Brain microvascular endothelial cell (primary cell): Measurements from ENCODE around the gene WFIKKN1.

ENCODE experiments used
- DNase-seq: peaks from one replicate; pipeline ENCODE4 v3.0.0-alpha.2; 2020
- H3K27ac ChIP-seq: fragments of 250-450 bp; sonication (Bioruptor Pico); 2 replicates; pipeline ENCODE4 v1.5.1; 2020; ENCODE audit warnings: mild to moderate bottlenecking, moderate library complexity
- H3K27me3 ChIP-seq: fragments of 250-450 bp; sonication (Bioruptor Pico); replicated peaks from 2 replicates; pipeline ENCODE4 v1.5.1; 2020; ENCODE audit warnings: mild to moderate bottlenecking
- H3K36me3 ChIP-seq: fragments of 250-450 bp; sonication (Bioruptor Pico); replicated peaks from 2 replicates; pipeline ENCODE4 v1.5.1; 2020; ENCODE audit warnings: mild to moderate bottlenecking
- H3K4me3 ChIP-seq: 2 replicates; pipeline ENCODE4 v1.5.1; 2011; ENCODE audit warnings: low read depth, mild to moderate bottlenecking, control low read depth, low read length, moderate library complexity
- in situ Hi-C: cut with HindIII; loops from 2 replicates; pipeline ENCODE4 v1.10.0; 2017; ENCODE audit warnings: low sequenced_read_pairs, low pct_ligation_motif_present
- TF ChIP-seq, protein P1 (sequence below): IDR thresholded peaks from 2 replicates; pipeline ENCODE4 v1.5.1; 2011; ENCODE audit warnings: low read depth, mild to moderate bottlenecking, moderate library complexity, low read length, control low read depth, inconsistent platforms; ENCODE audit errors: missing control alignments

Gene WFIKKN1, protein sequence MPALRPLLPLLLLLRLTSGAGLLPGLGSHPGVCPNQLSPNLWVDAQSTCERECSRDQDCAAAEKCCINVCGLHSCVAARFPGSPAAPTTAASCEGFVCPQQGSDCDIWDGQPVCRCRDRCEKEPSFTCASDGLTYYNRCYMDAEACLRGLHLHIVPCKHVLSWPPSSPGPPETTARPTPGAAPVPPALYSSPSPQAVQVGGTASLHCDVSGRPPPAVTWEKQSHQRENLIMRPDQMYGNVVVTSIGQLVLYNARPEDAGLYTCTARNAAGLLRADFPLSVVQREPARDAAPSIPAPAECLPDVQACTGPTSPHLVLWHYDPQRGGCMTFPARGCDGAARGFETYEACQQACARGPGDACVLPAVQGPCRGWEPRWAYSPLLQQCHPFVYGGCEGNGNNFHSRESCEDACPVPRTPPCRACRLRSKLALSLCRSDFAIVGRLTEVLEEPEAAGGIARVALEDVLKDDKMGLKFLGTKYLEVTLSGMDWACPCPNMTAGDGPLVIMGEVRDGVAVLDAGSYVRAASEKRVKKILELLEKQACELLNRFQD

GRCh38 chr16:630815-631405 is at the start of gene WFIKKN1:
Gene WFIKKN1 (plus strand): TSS chr16:630985. CDS start chr16:631254, 269 bp downstream.
- TF ChIP-seq, protein P1, sequence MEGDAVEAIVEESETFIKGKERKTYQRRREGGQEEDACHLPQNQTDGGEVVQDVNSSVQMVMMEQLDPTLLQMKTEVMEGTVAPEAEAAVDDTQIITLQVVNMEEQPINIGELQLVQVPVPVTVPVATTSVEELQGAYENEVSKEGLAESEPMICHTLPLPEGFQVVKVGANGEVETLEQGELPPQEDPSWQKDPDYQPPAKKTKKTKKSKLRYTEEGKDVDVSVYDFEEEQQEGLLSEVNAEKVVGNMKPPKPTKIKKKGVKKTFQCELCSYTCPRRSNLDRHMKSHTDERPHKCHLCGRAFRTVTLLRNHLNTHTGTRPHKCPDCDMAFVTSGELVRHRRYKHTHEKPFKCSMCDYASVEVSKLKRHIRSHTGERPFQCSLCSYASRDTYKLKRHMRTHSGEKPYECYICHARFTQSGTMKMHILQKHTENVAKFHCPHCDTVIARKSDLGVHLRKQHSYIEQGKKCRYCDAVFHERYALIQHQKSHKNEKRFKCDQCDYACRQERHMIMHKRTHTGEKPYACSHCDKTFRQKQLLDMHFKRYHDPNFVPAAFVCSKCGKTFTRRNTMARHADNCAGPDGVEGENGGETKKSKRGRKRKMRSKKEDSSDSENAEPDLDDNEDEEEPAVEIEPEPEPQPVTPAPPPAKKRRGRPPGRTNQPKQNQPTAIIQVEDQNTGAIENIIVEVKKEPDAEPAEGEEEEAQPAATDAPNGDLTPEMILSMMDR, result no peak
- Histone ChIP-seq H3K4me3 (no peak within 1 kb of the TSS), H3K27me3 (no peaks in the 10 kb centered on the region), H3K36me3 (peaks cover 12% of the 10 kb centered on the region), H3K27ac (no peak within 1 kb of the TSS)
- no peak for DNase-seq
- in situ Hi-C loops, result no loop called here

DNA sequence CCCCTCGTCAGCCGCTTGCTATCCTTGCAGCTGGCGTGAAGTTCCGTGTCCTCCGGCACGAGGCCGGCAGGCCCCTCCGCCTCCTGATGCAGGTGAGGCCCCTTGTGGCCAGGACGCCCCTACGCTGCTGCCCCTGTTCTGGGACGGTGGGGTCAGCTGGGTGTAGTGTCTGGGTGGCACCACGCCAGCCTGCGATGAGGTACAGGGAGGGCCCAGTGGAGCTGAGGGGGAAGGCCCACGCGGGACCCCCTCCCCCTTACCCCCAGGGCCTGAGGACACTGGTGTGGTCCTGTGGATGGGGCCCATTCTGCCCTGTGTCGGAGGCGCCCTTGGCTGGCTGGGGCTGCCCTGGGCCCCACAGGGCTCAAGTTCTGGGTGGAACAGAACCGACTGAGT is 48.6 kb upstream of the WFIKKN1 start:
- no peak for DNase-seq
- no peak overlapping the region for H3K4me3 ChIP-seq

GRCh38 chr16:582614-583331 is 48.0 kb upstream of the WFIKKN1 start:
- Histone ChIP-seq H3K27me3 (no peaks in the 10 kb centered on the region), H3K4me3 (no peak overlapping the region), H3K36me3 (no peaks in the 10 kb centered on the region), H3K27ac (no peak overlapping the region)
- TF ChIP-seq, protein P1, result no peak
- DNase-seq, result no peak
- in situ Hi-C loops, result no loop called here

More for the DNA sequence above, 48.6 kb upstream of the WFIKKN1 start:
- in situ Hi-C loops, result no loop called here
- TF ChIP-seq, protein P1, result no peak
- no peak overlapping the region for H3K27ac ChIP-seq
- H3K27me3 ChIP-seq, result no peaks in the 10 kb centered on the region
- no peaks in the 10 kb centered on the region for H3K36me3 ChIP-seq

- no peak overlapping the region for H3K4me3 ChIP-seq
- H3K27me3 ChIP-seq, result no peaks in the 10 kb centered on the region
- H3K36me3 ChIP-seq, result no peaks in the 10 kb centered on the region
- in situ Hi-C loops, result no loop called here
- TF ChIP-seq, protein P1, result no peak
- no peak overlapping the region for H3K27ac ChIP-seq
- no peak for DNase-seq
These were observed 47.3 kb upstream of the WFIKKN1 start for GRCh38 chr16:583470-583814.

GRCh38 chr16:583815-584591 is 46.8 kb upstream of the WFIKKN1 start:
- DNase-seq, result no peak
- Histone ChIP-seq H3K36me3 (no peaks in the 10 kb centered on the region), H3K27me3 (no peaks in the 10 kb centered on the region), H3K27ac (no peak overlapping the region), H3K4me3 (no peak overlapping the region)
- in situ Hi-C loops, result no loop called here
- TF ChIP-seq, protein P1, result no peak
